HCT116 (cell line): ENCODE results near the gene SNTG2.
"Not testable (repeated sequence)": the region's sequence is repeated elsewhere in the genome, so short reads cannot be mapped to it uniquely, and the experiment has no call there.

ENCODE experiments used
- EZH2 ChIP-seq: fragments of 200-600 bp; sonication (generic); IDR thresholded peaks from 2 replicates; pipeline ENCODE4 v1.6.1; 2017; ENCODE audit warnings: antibody characterized with exemption, mixed run types
- TF ChIP-seq, protein P1 (sequence below), 3 experiments: fragments of 200-600 bp in 1 of 3; sonication (generic) in 1 of 3; IDR thresholded peaks in 2 of 3; conservative IDR thresholded peaks in 1 of 3; 2 replicates each; pipeline ENCODE4 v1.5.1; 2012 to 2017; ENCODE audit warnings: low read depth in 2 of 3, low read length in 2 of 3, antibody characterized with exemption in 1 of 3, borderline replicate concordance in 1 of 3, control low read depth in 1 of 3, mild to moderate bottlenecking in 1 of 3, mixed read lengths in 1 of 3, mixed run types in 1 of 3, moderate library complexity in 1 of 3; ENCODE audit not compliant: insufficient read depth in 1 of 3

DNA sequence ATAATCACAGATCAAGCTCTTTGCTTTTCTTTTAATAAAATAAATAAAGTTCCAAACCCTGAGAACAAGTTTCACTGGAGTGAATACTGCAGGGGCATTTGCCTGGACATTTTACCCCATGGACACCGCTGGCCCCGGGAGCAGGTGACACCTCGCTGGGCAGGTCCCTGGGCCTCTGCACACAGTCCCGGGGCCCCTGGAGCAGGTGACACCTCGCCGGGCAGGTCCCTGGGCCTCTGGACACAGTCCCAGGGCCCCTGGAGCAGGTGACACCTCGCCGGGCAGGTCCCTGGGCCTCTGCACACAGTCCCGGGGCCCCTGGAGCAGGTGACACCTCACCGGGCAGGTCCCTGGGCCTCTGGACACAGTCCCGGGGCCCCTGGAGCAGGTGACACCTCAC is 464.3 kb downstream of the SNTG2 start:
- not testable (repeated sequence) for TF ChIP-seq EZH2
- TF ChIP-seq, protein P1, sequence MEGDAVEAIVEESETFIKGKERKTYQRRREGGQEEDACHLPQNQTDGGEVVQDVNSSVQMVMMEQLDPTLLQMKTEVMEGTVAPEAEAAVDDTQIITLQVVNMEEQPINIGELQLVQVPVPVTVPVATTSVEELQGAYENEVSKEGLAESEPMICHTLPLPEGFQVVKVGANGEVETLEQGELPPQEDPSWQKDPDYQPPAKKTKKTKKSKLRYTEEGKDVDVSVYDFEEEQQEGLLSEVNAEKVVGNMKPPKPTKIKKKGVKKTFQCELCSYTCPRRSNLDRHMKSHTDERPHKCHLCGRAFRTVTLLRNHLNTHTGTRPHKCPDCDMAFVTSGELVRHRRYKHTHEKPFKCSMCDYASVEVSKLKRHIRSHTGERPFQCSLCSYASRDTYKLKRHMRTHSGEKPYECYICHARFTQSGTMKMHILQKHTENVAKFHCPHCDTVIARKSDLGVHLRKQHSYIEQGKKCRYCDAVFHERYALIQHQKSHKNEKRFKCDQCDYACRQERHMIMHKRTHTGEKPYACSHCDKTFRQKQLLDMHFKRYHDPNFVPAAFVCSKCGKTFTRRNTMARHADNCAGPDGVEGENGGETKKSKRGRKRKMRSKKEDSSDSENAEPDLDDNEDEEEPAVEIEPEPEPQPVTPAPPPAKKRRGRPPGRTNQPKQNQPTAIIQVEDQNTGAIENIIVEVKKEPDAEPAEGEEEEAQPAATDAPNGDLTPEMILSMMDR (IDR thresholded peaks at IDR 0.05 in 2 of 3, conservative IDR thresholded peaks at IDR 0.05 in 1 of 3; ENCODE audit: borderline replicate concordance in 1 of 3, insufficient read depth in 1 of 3, low read depth in 2 of 3, low read length in 2 of 3) = not testable (repeated sequence)
